ENCODE results near the gene NME5.
"Not testable (repeated sequence)": the region's sequence is repeated elsewhere in the genome, so short reads cannot be mapped to it uniquely, and the experiment has no call there.

Gene NME5

DNA sequence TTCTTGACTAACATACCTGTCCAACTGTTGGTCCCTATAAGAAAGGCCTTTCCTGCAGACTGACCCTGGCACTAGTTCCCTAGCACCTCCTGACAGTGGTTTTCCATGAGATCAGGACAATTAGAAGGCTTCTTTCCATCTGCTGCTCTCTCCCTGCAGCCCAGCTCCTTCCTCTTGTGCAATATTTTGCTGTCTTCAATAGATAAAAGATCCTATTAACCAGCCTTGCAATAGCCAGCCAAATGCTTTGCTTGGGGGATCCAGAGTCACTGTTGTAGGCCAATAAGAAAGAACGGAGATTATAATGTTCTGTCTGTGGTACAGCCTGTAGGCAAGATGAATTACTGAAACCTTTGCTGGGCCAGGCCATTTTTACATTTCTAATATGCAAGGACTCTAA is 18.4 kb upstream of the NME5 start:
- no peak for DNase-seq (ENCODE audit: low spot score)
- TF ChIP-seq, protein P1, sequence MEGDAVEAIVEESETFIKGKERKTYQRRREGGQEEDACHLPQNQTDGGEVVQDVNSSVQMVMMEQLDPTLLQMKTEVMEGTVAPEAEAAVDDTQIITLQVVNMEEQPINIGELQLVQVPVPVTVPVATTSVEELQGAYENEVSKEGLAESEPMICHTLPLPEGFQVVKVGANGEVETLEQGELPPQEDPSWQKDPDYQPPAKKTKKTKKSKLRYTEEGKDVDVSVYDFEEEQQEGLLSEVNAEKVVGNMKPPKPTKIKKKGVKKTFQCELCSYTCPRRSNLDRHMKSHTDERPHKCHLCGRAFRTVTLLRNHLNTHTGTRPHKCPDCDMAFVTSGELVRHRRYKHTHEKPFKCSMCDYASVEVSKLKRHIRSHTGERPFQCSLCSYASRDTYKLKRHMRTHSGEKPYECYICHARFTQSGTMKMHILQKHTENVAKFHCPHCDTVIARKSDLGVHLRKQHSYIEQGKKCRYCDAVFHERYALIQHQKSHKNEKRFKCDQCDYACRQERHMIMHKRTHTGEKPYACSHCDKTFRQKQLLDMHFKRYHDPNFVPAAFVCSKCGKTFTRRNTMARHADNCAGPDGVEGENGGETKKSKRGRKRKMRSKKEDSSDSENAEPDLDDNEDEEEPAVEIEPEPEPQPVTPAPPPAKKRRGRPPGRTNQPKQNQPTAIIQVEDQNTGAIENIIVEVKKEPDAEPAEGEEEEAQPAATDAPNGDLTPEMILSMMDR (IDR thresholded peaks at IDR 0.05; ENCODE audit: extremely low read depth, missing control alignments), result no peak

DNA sequence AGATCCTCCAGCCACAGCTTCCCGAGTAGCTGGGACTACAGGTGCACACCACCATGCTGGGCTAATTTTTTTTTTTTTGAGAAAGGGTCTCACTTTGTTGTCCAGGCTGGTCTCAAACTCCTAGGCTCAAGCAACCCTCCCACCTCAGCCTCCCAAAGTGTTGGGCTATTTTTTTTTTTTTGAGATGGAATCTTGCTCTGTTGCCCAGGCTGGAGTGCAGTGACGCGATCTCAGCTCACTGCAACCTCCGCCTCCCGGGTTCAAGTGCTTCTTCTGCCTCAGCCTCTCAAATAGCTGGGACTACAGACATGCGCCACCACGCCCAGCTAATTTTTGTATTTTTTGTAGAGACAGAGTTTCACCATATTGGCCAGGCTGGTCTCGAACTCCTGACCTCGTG is 16.7 kb upstream of the NME5 start:
- DNase-seq (ENCODE audit: low spot score), result not testable (repeated sequence)

DNA sequence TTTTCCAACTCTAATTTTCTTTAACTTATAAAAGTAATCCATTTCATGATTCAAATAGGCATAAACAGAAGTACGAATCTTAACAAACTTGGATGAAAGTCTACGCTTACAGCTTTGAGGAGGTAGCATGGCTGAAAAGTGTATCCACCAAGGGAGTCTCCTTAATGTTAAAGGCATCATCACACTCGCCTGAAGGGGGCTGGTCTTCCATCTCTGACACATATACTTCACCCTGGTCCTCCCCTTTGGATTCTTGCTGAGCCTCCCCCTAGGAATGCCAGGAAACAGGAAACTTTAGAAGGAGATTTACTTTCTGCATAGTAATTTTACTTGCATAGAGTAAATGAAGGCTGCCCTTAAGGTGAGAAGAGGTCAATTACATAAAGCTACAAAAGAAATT is 10.3 kb upstream of the NME5 start:
- no peak for DNase-seq (ENCODE audit: low spot score)
- TF ChIP-seq, protein P1 (IDR thresholded peaks at IDR 0.05; ENCODE audit: extremely low read depth, missing control alignments), result no peak

DNA sequence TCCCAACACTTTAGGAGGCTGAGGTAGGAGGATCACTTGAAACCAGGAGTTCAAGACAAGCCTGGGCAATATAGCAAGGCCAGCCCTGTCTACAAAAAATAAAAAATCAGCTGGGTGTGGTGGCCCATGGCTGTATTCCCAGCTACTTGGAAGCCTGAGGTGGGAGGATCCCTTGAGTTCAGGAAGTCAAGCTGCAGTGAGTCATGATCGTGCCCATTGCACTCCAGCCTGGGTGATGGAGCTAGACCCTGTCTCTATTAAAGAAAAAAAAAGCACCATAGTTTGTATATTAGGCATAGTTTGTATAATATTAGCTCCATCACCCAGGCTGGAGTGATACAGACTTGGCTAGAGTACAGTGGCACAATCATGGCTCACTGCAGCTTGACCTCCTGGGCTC is 9.6 kb upstream of the NME5 start:
- TF ChIP-seq, protein P1 (IDR thresholded peaks at IDR 0.05; ENCODE audit: extremely low read depth, missing control alignments), result no peak
- DNase-seq (ENCODE audit: low spot score), result no peak

DNA sequence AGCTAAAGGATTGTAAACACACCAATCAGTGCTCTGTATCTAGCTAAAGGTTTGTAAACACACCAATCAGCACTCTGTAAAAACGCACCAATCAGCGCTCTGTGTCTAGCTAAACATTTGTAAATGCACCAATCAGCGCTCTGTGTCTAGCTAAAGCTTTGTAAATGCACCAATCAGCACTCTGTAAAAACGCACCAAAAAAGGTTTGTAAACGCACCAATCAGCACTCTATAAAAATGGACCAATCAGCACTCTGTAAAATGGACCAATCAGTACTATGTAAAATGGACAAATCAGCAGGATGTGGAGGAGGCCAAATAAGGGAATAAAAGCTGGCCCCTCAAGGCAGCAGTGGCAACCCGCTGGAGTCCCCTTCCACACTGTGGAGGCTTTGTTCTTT is 4.3 kb upstream of the NME5 start:
- DNase-seq (ENCODE audit: low spot score), result not testable (repeated sequence)

DNA sequence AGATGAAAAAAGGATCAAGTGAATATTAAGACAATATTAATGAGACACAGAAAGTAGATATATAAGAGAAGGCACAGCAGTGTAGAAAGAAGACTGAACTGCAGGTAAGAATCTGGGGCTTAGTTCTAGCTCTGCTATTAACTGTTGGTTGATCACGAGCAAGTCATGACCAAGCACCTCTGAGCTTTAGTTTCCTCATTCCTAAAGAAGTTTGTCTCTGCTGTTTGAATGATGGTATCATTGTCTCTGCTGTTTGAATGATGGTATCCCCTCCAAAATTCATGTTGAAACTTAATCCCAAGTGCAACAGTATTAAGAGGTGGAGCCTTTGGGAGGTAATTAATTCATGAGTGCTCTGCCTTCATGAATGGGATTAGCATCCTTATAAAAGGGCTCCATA is 2.5 kb upstream of the NME5 start:
- TF ChIP-seq, protein P1 (IDR thresholded peaks at IDR 0.05; ENCODE audit: extremely low read depth, missing control alignments), result no peak
- no peak for DNase-seq (ENCODE audit: low spot score)

DNA sequence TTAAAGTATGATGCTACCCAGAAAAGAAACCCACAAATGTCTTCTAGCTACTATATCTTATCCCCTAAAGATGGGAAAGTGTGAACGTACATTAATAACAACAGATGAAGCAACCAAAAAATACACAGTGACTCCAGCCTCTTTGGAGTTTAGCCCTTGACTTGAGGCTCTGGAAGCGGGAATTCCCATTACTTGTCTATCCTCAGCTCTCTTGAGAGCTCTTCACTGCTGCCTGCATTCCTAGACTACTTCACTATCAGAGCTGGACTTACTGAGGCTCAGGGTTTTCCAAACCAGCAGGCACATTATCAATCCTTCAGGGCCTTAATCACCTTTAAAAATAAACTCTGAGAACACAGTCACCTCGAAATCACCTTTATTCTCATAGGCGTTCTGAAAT is 1.0 kb upstream of the NME5 start:
- DNase-seq (ENCODE audit: low spot score), result no peak
- TF ChIP-seq, protein P1 (IDR thresholded peaks at IDR 0.05; ENCODE audit: extremely low read depth, missing control alignments), result no peak

DNA sequence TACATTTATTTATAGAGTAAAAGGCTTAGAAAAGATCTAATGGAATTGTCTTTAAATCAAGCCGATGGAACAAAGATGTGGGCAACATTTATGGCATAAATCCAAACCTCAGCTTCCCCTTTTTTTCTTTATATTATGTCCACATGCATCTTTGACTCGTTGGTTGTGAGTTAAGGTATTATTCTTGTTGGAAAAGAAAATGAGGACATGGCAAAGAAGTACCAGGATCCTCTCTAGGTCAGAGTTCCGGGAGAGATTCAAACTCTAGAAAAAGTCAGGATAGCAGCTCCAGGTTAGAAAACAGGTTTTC is 508 bp upstream of the NME5 start:
- no peak for DNase-seq (ENCODE audit: low spot score)
- TF ChIP-seq, protein P1 (IDR thresholded peaks at IDR 0.05; ENCODE audit: extremely low read depth, missing control alignments), result no peak

DNA sequence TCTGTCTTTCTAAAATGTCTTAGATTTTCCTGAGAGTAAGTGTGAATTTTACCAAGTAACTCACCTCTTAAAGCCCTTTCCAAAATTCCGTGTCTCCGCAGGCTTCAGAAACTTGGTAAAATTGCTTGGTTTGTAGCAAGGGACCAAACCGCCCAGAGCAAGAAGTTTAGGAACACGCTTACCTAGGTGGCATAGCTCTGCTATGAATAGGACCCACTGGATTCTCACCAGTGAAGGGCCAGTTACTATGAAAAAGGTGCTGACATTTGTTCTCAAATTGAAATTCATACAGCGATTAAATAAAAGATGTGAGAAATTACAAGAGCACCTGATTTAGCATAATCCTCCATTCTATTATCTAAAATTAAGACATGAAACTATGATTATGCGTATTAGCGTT is 6.7 kb downstream of the NME5 start:
- TF ChIP-seq, protein P1 (IDR thresholded peaks at IDR 0.05; ENCODE audit: extremely low read depth, missing control alignments), result no peak
- DNase-seq (ENCODE audit: low spot score), result no peak

Data from GM20000 (cell line).